Mucosa of descending colon (tissue), 3 donors: ENCODE measurements around the gene PPM1G. TPM values are rescaled to one million over a fixed set of nuclear protein-coding genes. Genes with fewer than 3 reads are reported as not detected.
A peak's percentile ranks its signal among the peaks of the same experiment; 100 is the strongest.

Source experiments
- ATAC-seq: fragments of 200-7000 bp; cut with Tn5 transposase; one replicate; pipeline ENCODE4 v1.9.1; 2020; ENCODE audit warnings: mild to moderate bottlenecking, moderate library complexity
- DNase-seq, 3 donors: peaks; one replicate each; pipeline ENCODE4 v3.0.0-alpha.2; 2020
- H3K36me3 ChIP-seq: fragments of 200-600 bp; one replicate; pipeline ENCODE4 v1.8.0; 2021; ENCODE audit warnings: low read depth, mild to moderate bottlenecking
- H3K4me1 ChIP-seq: fragments of 200-600 bp; one replicate; pipeline ENCODE4 v1.8.0; 2021; ENCODE audit warnings: low read depth, mild to moderate bottlenecking
- H3K4me3 ChIP-seq: fragments of 200-600 bp; one replicate; pipeline ENCODE4 v1.8.0; 2021; ENCODE audit warnings: mild to moderate bottlenecking
- H3K9me3 ChIP-seq: fragments of 200-600 bp; one replicate; pipeline ENCODE4 v1.8.0; 2021; ENCODE audit warnings: mild to moderate bottlenecking
- intact Hi-C, 2 donors: fragments of 100-400 bp; cut with DNase I in 1 of 2; cut with micrococcal nuclease in 1 of 2; formaldehyde crosslinking; loops; one replicate each; pipeline versions ENCODE4 v1.11.0 to v1.11.1; 2022; cut with DNase I, micrococcal nuclease
- long read RNA-seq, 2 donors: library from polyadenylated mRNA; unstranded; transcript quantifications; one replicate each; pipeline ENCODE4 v2.0.0, GENCODE V29; 2019 to 2021
- total RNA-seq, 3 donors: library from RNA; stranded (reverse); fragmentation: NEBNext Ultra II Directional in 2 of 3; extraction: Animal tissue kit (Norgen Biotek cat#: 25700) in 2 of 3; gene quantifications; one replicate each; pipeline versions ENCODE4 v1.2.1 to v1.2.4, GENCODE V29; 2021 to 2023
- TF ChIP-seq, protein P1 (sequence below): fragments of 200-600 bp; IDR thresholded peaks from one replicate; pipeline ENCODE4 v1.8.0; 2022; ENCODE audit warnings: antibody characterized with exemption, mild to moderate bottlenecking
- donor health status: DM: no; HTN: no; CAD: no; lungs with moderate emphysema.
- donor health status: DM: no; HTN: no; CAD: no.
- donor health status: DM: no; HTN: yes; CAD: no.

The PPM1G gene, protein sequence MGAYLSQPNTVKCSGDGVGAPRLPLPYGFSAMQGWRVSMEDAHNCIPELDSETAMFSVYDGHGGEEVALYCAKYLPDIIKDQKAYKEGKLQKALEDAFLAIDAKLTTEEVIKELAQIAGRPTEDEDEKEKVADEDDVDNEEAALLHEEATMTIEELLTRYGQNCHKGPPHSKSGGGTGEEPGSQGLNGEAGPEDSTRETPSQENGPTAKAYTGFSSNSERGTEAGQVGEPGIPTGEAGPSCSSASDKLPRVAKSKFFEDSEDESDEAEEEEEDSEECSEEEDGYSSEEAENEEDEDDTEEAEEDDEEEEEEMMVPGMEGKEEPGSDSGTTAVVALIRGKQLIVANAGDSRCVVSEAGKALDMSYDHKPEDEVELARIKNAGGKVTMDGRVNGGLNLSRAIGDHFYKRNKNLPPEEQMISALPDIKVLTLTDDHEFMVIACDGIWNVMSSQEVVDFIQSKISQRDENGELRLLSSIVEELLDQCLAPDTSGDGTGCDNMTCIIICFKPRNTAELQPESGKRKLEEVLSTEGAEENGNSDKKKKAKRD
- 10 to 100 TPM; 53.4 to 64.1 (median 59.6) TPM for total RNA-seq
- long read RNA-seq, donor 1, transcript PPM1G-201 (10 exons, 2,311 nt): major isoform, 200 of 224 reads
- long read RNA-seq, donor 1, partial matches to known transcripts: 13 of 224 reads
- long read RNA-seq, donor 1, other reads (novel, unspliced or antisense): 11 of 224 reads
- long read RNA-seq, donor 2, transcript PPM1G-201 (10 exons, 2,311 nt): major isoform, 44 of 99 reads
- long read RNA-seq, donor 2, partial matches to known transcripts: 46 of 99 reads
- long read RNA-seq, donor 2, other reads (novel, unspliced or antisense): 9 of 99 reads

DNA sequence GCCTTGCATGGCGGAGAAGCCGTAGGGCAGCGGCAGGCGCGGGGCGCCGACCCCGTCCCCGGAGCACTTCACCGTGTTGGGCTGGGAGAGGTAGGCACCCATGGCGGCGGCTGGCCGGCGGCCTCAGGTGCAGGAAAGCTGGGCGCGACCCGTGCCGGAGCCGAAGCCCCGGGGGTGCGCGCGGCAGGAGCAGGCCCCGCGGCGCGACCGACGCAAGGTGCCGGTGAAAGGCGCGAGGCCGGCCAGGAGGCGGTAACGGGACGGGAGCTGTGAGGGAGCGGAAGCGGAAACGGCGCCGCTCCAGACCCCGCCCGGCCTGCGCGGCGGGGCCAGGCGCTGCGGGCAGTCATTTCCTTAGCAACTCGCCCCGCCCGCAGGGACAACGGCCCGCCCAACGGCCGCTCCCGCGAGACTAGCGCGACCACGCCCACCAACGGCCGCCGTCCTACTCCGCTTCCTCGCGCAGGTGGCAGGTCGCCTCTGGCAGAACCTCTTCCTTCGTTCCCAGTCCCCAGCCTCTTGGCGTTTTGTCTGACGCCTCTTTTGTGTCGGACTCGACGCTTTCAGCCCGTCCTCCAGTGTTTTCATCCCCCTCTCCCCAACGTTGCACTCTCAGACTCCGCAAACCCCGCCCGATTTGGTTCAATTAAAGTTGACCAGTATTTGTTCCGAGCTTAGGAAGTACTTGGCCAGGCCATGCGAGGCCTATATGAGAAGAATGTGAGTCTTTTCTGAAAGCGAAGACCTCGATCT, at the start of gene PPM1G:
TSS of gene PPM1G (minus strand) at position 271 of the 753 bp plus-strand sequence. CDS start at position 102, 169 bp downstream.
- peak within 1 kb of the TSS; percentile 71 for H3K4me3 ChIP-seq
- TF ChIP-seq, protein P1, sequence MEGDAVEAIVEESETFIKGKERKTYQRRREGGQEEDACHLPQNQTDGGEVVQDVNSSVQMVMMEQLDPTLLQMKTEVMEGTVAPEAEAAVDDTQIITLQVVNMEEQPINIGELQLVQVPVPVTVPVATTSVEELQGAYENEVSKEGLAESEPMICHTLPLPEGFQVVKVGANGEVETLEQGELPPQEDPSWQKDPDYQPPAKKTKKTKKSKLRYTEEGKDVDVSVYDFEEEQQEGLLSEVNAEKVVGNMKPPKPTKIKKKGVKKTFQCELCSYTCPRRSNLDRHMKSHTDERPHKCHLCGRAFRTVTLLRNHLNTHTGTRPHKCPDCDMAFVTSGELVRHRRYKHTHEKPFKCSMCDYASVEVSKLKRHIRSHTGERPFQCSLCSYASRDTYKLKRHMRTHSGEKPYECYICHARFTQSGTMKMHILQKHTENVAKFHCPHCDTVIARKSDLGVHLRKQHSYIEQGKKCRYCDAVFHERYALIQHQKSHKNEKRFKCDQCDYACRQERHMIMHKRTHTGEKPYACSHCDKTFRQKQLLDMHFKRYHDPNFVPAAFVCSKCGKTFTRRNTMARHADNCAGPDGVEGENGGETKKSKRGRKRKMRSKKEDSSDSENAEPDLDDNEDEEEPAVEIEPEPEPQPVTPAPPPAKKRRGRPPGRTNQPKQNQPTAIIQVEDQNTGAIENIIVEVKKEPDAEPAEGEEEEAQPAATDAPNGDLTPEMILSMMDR: no peak
- H3K4me1 ChIP-seq: peaks cover 15% of the 10 kb centered on the region
- H3K36me3 ChIP-seq: no peaks in the 10 kb centered on the region
- no peaks in the 10 kb centered on the region for H3K9me3 ChIP-seq
- ATAC-seq (peak; percentile 99), DNase-seq (peak; percentile 97 to 99 (median 98))
- intact Hi-C loops: no loop called here

DNA sequence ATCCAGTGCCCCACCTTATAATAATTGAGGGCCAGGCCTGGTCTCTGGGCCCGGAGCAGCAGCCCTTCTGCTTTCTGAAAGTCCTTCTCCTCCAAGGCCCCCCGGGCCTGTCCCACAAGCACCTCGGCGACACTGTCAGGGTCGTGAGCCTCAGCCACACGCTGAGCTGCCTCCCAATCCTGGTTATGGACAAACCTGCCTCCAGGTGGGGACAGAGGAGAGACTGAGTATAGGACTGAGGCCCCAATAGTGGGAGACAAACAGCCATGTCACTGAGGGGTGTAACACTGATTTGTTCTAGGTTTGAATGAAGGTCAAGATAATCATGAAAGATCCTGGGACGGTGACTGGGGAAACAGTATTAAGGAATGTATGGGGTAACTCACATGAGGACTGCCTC, 44.6 kb upstream of the PPM1G start:
- ATAC-seq (no peak), DNase-seq (no peak)
- Histone ChIP-seq H3K4me1 (no peaks in the 10 kb centered on the region), H3K4me3 (no peak overlapping the region), H3K9me3 (no peaks in the 10 kb centered on the region), H3K36me3 (no peaks in the 10 kb centered on the region)
- intact Hi-C loops: no loop called here
- TF ChIP-seq, protein P1: no peak

DNA sequence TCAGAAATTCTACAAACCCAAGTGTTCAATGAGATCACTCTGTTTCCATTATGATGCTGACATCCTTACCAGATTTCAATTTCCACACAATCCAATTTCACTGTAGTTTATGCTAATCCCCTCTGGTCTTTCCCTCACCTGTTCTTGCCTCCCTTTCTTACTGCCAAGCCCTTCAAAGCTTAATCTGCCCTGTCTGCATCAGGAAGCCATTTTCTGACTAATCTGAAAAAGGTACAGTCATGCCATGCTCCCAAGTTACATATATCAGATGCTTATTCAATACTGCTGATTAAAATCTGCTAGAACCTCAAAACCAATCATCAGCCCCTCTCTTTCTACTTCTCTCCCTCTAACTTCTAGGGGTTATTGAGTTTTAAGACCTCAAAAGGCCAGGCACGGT, 41.7 kb upstream of the PPM1G start:
- H3K4me1 ChIP-seq: peaks cover 2% of the 10 kb centered on the region
- H3K9me3 ChIP-seq: no peaks in the 10 kb centered on the region
- no peak overlapping the region for H3K4me3 ChIP-seq
- H3K36me3 ChIP-seq: no peaks in the 10 kb centered on the region
- ATAC-seq (no peak), DNase-seq (no peak)
- TF ChIP-seq, protein P1: no peak
- intact Hi-C loops: no loop called here

DNA sequence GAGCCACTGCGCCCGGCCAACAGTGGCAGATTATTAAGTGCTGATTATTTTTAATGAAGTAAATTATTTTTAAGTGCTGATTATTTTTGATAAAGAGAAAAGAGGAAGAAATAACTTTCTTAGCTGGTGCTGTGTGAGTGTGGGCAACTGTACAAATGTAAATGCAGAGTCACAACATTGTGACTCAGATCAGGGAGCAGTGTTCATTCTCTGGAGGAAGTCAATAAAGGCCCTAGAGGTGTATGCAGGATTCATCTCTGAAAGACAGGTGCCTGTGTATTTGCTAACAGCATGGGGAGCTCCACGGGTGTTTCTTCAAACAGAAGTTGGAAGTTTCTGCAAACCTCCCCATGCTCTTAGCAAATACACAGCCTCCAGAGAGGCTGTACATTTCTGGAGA, 39.0 kb upstream of the PPM1G start:
- Histone ChIP-seq H3K36me3 (no peaks in the 10 kb centered on the region), H3K4me1 (peaks cover 17% of the 10 kb centered on the region), H3K9me3 (no peaks in the 10 kb centered on the region), H3K4me3 (no peak overlapping the region)
- DNase-seq (no peak), ATAC-seq (no peak)
- intact Hi-C loops: no loop called here
- TF ChIP-seq, protein P1: no peak

DNA sequence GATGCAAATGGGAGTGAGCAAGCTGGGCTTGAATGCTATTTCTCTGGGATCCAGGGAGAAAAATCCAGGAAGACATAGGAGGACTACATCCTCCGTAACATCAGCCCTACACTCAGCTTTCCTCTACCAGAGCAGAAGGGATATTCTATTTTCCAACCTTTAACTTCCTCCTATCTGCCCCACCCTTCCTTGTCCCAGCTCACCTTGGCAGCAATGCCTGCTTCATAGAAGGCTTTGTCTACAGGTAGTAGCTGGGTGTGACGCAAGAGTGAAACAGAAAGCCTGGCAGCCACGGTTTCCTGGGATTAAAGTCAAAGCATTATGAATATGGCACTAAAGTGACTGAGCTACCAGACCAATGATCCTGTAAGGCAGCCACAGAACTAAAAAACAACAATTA, 36.7 kb upstream of the PPM1G start:
- no peaks in the 10 kb centered on the region for H3K9me3 ChIP-seq
- no peak overlapping the region for H3K4me3 ChIP-seq
- intact Hi-C loops: no loop called here
- DNase-seq: peak; percentile 76 to 90 (median 85)
- H3K4me1 ChIP-seq: peaks cover 27% of the 10 kb centered on the region
- TF ChIP-seq, protein P1: no peak
- peak; percentile 86 for ATAC-seq
- H3K36me3 ChIP-seq: no peaks in the 10 kb centered on the region
